ENCODE data around the gene POLE. TPM values are rescaled to one million over a fixed set of nuclear protein-coding genes. Genes with fewer than 3 reads are reported as not detected.

Gene POLE
- polyA plus RNA-seq, 10 donors = 21.1 to 45.3 (median 29.5) TPM

DNA sequence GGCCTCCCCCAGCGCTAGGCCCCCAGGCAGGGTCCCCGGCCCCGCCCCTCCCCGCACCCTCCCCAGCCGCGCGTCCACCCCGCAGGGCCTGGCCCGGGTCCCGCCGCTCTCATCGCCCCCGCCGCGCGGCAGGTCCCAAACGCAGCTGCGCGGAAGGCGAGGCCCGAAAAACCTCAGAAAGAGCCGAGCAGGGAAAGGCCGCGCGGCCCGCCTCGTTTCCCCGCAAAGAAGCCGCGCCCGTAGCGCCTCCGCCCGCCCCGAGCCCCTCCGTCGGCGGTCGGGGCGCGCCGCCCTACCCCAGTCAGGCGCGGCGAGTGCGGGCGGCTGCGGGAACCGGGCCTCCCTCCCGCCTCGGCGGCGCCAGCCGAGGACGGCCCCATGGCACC, 324 bp downstream of the POLE start:
- peak in 2 of 3 donors; percentile 15 to 48 for DNase-seq

- no peak for DNase-seq
Measured at GRCh38 chr12:132685400-132685799, 1.7 kb downstream of the POLE start.

GRCh38 chr12:132677492-132677891, 9.7 kb downstream of the POLE start:
- no peak for DNase-seq

DNA sequence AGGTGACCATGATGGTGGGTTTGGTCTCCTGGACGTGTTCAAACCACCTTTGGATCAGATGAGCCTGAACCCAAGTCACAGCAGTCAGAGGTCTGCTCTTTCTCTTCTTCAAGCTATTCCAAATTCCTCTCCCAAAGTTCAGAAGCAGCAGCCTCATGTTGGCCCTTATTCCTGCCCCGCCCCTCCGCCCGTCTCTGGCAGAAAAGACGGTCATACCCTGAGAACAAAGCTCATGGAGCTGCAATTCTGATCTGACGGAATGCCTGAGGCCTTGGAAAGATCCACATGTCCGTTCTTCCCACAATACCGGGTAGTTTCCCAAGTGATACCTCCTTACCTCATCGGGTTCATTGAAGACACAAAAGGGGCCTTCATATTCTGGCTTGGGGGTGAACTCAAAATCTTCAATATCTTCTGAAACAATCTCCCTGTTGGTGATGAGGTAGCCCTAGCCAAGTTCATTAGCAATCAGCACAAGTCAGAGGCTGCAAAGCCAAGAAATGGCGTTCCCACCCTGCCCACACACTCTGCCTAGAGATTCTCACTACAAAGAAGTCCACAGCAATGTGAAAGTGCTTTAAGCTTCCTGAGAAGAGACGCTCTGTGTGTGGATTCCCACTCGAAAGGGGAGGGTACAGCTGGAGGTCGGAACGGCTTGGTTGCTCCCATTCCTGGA, 11.2 kb downstream of the POLE start:
- no peak for DNase-seq

DNA sequence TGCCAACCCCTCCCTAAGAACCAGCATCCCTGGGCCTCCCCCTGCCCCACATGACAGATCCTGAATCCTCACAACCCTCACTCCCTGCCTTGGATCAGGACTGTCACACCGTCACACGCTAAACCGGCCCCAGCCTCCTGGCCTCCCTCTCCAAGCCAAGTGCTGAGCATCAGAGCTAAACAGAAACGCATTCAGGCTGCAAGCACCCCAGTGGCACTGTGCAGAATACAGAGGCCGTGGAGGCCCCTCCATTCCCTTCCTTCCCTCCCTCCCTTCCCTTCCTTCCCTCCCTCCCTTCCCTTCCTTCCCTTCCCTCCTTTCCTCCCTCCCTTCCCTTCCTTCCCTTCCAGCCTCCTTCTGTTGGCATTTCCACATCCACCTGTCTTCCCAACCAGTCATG, 12.6 kb downstream of the POLE start:
- no peak for DNase-seq

DNA sequence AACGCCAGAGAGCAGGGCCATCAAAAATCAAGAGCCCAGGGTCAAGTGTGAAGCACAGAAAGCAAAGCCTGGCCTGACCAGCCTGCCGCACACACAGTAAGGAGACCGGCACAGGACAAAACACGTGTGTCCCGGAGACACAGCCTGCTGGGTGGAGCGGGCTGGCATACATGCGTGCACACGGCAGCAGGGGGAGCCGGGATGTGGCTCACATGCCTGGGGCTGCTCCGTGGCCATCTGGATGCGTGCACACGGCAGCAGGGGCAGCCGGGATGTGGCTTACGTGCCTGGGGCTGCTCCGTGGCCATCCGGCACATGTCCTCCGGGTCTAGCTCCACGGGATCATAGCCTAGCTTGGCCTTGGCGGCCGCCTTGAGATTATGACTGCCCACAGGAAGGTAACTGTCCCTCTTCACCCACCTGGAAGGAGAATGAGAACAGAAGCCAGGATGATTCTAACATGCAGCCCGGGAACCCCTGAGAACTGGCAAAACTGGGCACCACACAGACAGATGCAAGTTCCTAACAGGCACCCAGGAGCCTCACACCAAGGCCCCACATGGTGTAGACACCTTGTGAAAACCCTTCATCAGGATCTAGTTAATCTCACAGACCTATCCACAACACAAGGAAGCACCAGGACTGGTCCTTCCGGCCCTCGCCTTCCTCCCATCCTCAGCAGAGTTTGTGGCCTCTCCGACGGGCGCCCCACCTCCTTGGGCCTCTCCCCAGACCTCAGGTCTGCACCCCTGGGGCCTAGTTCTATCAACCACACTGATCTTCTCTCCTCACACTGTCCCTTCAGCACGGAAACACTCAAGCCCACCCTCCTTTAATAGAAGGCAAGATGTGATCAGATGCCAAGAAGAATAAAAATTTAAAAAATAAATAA, 13.6 kb downstream of the POLE start:
- no peak for DNase-seq

DNA sequence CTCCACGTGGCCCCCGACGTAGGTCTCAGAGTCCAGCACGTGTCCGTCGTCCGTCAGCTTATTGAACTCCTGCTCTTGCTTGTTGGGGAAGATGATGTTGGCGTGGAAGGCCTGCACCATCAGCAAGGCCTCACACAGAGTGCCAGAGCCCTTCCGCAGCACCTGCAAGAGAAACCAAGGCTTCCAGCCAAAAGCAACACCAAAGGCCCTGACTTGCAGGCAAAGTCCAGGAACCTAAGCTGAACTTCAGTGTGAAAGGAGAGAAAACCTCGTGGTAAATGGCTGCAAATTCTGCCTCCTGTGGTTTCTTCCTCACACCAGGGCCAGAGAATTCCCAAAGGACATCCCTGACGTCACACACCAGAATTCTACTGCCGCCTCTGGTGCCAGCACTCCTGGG, 14.5 kb downstream of the POLE start:
- no peak for DNase-seq

GRCh38 chr12:132672116-132672515, 15.0 kb downstream of the POLE start:
- no peak for DNase-seq

DNA sequence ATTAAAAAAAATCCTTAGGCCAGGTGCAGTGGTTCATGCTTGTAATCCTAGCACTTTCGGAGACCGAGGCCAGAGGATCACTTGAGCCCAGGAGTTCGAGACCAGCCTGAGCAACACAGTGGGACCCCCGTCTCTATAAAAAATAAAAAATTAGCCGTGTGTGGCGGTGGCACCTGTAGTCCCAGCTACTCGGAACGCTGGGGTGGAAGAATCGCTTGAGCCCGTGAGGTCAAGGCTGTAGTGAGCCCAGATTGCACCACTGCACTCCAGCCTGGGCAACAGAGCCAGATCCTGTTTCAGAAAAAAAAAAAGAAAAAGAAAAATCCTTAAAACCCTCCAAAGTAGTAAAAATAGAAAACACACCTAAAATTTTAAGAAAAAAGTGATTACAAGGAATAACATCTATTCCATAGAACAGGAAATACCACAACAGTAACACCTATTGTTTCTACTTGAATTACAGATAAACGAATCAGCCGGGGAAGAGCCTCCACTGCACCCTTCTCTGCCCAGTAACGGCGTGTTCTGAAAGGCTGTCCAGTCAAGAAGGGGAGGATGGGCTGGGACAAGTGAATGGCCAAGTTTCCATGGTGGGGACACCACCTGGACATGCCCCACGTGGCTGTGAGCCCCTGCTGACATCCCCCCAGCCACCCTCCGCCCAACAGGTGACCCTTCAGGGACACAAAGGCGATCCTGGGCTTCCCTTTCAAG, 17.8 kb downstream of the POLE start:
- DNase-seq = no peak

GRCh38 chr12:132668191-132669088, 18.7 kb downstream of the POLE start:
- DNase-seq = no peak

GRCh38 chr12:132665794-132666193, 21.3 kb downstream of the POLE start:
- DNase-seq = no peak

DNA sequence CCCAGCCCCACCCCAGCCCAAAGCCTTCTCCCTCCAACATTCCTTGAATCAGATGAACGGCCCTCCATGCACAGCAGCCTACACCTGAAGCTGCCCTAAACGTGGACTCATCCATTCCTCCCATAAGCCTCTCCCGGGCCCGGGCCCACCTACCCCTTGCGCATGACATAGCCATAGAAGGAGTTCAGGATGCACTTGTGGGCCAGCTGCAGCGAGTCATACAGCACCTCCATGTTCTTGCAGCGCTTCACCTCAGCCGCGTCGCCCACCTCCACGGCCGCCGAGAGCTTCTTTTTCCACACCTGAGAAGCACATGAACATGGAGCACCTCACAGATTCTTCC, 22.0 kb downstream of the POLE start:
- no peak for DNase-seq

DNA sequence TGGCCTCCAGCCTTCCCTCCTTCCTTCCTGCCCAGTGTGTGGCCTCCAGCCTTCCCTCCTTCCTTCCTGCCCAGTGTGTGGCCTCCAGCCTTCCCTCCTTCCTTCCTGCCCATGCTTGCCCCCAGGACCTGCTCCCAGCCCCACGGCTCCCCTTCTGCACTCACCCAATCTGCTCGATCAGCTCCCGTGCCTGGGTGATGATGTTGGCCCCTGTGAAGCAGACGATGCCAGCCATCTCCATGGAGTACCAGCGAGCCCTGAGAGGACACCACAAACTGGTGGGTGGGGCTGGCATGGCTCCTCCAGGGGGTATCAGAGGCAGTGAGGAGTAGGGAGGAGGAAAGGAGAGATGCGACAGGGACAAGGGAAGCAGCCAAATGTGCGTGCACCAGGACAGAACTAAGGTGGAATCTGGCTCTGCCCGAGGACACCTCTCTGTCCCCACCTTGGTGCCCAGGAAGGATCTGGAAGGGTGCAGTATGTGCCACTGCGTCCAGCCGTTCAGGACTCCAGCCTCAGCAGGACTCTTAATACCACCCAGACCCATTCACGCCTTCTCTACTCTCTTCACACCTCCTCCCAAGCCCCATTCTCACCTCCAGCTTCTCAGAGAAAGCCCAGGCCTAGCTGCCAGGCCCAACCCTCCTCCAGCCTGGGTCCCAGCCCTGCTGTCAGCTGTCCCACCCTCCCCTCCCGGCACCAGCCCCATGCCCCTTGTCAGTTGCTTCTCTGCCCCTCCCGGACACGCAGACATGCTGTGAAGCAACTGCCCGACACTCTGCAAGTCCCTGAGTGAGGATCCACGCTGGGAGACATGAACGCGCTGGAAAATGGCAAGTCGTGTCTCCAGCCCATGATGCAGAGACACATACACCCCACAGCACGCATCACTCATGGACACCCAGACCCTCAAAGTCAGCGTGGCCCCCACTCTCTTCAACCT, 22.7 kb downstream of the POLE start:
- DNase-seq = no peak

DNA sequence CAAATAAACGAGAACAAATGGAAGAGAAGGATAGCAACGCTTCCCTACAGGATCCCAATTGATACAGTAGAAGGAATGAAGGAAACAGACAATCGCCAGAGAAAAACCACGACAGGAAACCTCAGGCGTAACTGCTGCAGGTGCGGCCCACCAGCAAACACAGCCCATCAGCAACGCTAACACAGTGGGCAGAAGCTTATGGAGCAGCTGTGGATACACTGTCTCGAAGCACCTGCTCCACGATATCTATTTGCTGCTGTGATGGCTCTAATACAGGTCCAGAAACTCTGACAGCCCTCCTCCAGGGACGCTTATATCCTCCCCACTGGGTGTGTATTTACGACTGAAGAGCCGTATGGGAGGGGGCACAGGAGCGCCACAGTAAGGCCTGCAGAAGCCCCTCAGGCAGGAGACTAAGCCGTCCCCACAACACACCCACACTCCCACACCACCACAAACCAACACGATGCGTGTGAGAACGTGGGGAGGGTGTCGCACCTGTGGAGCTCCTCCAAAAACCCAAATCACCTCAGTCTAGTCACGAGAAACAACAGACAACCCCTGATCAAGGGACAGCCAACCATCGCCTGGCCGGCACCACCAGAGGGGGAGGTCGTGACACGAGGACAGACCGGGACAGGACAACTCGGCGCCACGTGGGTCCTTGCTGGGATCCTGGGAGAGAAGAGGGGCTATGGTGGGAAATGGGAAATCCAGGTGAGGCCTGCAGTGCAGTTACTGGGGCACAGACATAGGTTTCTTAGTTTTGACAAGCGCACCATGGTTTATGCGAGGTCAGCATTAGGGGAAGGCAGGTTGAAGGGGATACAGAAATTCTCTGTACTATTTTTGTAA, 24.0 kb downstream of the POLE start:
- no peak for DNase-seq

DNA sequence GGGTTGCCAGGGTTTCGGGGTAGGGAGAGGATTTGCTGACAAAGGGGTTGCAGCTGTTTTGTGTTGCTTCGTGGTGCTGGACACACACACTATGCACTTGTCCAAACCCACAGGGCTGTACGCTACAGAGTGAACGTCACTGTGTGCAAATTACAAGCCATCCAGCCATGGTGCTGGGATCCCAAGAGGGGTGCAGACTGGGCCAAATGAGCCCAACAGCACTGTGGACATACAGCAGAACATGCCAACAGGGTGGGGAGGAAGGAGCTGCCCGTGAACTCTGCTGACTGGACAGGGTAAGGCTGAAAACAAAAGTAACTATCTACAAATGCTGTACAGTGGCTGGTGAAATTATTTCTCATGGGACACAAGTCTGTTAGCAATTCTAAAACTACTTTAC, 25.2 kb downstream of the POLE start:
- no peak for DNase-seq

DNA sequence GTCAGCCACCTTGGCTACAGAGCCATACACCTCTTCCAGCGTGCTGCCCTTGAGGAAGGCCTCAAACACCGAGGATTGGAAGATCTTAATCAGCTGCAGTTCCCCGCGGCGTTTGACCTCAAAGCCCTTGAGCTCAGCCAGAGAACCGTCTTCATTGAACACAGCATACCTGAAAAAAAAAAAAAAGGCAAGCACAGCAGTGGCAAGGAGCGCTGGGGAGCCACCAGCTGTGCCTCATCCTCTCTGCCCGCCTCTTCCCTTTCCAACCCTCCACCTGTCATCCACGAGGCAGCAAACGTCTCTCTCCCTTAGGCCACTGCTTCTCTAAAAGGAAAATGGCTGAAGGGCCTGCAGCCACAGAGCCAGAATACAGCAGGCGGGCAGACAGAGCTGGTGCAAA, 26.1 kb downstream of the POLE start:
- DNase-seq = no peak

DNA sequence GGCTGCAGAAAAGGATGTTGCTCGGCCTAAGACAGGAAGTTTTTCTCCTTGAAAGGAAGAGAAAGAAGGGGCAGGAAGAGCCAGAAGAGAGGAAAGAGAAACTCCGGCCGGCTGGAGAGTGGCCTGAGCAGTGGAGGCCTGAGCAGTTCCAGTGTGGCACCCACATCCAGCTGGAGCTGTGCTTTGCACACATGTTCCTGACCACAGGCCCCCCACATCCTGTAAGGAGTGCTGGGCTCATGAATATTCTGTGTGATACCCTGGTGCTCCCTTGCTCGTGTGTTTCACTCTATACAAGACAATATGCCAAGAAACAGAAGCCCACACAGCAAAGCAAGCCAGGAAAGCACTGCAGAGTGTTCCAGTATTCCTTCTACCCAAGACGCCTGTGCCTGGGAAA, 27.1 kb downstream of the POLE start:
- no peak for DNase-seq

GRCh38 chr12:132659146-132659545, 28.0 kb downstream of the POLE start:
- no peak for DNase-seq

GRCh38 chr12:132658149-132658894, 28.8 kb downstream of the POLE start:
- peak in 1 of 3 donors; percentile 18 for DNase-seq

Measured in muscle of back (tissue), 11 donors.